GM10847 (cell line): ENCODE results near the gene MED19.

ENCODE experiments used
- POLR2A ChIP-seq: IDR thresholded peaks from 2 replicates; pipeline ENCODE4 v1.6.1; 2011; ENCODE audit not compliant: insufficient read length; ENCODE audit errors: extremely low read depth

The MED19 gene

DNA sequence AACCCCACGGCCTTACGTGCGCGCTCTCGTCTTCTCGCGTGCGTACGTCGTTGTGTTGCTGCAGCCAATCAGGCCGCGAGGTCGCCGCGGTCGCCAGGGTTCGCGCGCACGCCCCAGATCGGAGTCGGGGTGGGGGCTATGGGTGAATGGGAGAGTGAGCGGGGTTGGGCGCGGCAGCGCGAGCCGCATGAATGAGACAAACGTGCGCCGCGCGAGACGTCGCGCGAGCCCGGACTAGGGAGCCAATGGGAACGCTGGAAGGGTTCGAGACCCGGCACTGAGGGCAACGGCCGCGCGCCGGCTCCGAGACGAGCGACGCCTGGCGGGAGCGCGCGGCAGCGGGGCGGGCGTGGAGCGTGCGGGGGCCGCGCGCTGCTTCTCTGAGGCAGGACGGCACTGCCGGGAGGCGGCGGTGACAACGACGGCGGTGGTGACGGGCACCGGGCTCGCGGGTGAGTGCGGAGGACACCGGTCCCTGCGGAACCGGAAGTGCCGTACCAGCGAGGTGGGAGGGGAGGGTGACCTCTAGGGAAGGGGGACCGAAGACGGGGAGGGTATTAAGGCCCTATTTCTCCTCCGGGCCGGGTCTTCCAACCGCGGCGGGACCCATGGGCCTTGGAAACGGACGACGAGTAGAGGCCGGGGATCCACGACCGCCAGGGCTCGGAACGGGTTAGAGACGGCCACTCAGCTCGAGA, 44.1 kb downstream of the MED19 start, which contains the start of gene ZDHHC5:
Gene ZDHHC5, plus strand, starts transcription at position 379 of the 698 bp plus-strand sequence. CDS start 4,977 bp downstream, outside the sequence.
- peak; percentile 88 for TF ChIP-seq POLR2A

DNA sequence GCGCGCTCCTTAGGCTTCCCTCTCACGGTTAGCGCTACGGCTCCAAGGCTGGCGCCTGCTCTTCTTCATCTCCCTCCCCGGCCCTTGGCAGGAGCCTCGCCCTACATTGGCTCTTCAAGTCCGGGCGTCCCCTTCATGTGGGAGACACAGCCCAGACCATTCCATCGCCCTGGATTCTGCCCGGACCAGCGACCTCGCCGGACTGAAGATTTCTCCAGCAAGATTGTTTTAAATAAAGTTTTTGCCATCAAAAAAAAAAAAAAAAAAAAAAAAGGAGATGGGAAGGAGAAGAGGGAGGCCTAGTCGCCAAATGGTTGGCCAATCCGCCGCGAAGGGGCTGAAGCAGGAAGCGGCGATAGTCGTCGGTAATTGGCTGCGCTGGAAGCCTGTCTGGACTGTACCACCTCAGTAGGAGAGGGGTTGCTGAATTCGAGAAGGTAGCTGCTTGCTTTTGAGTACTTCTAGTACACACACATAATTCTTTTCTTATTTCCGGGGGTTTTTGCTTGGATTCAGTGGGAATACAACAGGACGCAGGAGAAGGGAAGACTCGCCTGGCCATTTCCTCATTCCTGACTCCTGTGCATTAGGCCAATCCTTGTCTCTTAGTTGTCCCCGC, 44.8 kb downstream of the MED19 start:
- peak; percentile 36 for TF ChIP-seq POLR2A

DNA sequence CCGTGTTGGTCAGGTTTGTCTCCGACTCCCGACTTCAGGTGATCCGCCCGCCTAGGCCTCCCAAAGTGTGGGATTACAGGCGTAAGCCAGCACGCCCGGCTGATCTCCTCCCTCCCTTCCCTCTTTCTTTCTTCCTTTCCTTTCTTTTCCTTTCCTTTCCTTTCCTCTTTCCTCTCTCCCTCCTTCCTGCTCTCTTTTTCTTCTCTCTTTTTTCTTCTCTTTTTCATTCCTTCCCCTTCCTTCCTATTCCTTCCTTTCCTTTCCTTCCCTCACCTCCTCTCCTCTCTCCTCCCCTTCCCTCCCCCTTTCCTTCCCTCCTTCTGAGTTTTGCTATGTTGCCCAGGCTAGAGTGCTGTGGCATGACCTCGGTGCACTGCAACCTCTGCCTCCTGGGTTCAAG, 48.0 kb downstream of the MED19 start:
- TF ChIP-seq POLR2A, result no peak

DNA sequence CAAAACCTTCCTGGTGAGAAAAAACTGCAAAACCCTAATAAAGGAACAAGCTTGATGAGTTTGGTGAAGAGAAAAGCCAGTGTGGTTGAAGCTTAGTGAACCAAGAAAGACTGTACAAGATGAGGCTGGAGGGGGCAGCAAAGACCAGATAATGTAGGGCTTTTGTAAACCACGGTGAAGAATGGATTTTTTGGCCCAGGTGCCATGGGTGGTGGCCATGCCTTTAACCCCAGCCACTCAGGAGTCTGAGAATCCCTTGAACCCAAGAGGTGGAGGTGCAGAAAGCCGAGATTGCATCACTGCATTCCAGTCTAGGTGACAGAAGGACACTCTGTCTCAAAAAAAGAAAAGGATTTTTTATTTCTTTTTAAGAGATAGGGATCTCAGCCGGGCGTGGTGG, 49.1 kb downstream of the MED19 start:
- TF ChIP-seq POLR2A, result no peak

DNA sequence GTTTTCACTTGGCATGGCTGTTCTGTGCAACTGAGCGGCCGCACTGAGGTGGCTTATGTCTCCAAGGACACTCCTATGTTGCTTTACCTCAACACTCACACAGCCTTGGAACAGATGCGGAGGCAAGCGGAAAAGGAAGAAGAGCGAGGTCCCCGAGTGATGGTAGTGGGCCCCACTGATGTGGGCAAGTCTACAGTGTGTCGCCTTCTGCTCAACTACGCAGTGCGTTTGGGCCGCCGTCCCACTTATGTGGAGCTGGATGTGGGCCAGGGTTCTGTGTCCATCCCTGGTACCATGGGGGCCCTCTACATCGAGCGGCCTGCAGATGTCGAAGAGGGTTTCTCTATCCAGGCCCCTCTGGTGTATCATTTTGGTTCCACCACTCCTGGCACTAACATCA, 52.3 kb downstream of the MED19 start:
- no peak for TF ChIP-seq POLR2A

DNA sequence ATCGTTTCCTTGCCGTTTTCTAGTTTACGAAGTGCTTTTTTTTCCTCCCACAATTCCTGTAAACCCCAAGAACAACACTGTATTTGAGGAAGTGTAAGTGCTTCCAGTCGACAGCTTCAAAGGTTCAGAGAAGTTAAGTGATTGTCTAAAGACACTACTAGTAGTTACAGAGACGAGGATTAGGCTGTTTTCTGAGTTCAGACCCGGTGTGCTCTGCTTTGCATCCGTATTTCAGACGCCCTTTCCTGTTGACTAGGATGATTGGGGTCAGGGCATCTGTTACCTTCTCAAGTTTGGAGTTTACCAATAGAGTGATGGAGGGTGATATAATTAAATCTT, 54.0 kb downstream of the MED19 start:
- no peak for TF ChIP-seq POLR2A

DNA sequence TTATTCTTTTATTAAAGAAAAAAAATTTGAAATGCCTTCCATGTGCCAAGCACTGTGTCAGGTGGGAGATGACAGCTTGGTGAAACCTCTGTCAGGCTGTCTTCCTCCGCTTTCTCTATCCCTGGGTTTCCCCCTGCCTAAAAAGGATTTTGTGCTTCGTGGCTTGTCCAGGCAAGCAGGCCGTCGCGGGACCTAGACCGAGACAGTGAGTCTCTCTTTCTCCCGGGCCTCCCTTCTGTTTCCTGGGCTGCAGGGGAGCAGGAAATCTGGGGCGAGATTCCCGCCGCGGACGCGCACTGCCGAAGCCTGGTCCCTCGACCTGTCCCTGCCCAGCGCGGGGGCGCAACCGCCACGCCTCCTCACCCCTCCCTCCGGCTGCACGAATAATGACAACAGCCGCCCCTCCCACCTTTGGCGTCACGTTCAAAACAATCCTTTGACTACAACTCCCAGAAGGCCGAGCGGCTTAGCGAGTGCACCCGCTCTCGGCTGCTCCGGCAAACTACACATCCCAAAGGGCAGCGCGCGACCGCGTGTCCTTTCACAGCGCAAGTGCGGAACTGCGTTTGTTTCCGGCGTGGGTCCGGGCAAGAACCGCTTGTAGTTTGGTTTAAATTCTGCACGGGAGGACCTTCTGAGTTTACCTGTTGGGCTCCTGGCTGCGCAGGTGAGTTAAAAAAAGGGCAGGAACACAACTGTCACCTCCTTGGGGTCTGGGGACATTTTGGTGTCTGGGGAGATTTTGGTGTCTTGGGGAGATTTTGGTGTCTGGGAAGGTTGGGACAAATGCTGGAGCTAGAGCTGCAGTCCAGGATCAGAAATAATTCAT, 54.6 kb downstream of the MED19 start, which contains the start of gene CLP1:
Gene CLP1, plus strand, starts transcription at position 569 of the 829 bp plus-strand sequence. CDS start 1,715 bp downstream, outside the sequence.
- TF ChIP-seq POLR2A, result peak; percentile 43

DNA sequence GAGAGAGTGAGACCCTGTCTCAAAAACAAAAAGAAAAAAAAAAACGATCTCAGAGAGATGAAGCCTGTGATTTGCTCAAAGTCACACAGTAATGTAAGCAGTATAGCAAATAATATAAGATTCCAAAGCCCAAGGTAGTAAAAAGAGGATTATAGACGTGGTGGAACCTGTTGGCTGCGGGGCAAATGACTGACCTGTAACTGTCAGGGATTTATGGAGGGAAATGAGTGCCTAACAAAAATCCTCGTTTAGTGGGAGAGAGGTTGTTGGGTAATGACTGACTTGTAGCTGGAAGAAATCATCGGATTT, 55.2 kb downstream of the MED19 start:
- TF ChIP-seq POLR2A, result no peak
